Endothelial cell (in vitro differentiated cells): Measurements from ENCODE around the gene MTF1. TPM values are rescaled to one million over a fixed set of nuclear protein-coding genes. Genes with fewer than 3 reads are reported as not detected.

Source experiments
- DNase-seq: peaks from one replicate; pipeline ENCODE4 v3.0.0; 2021; ENCODE audit warnings: low spot score
- H3K27ac Mint-ChIP-seq: one replicate; pipeline ENCODE4 v1.8.0; 2021; ENCODE audit warnings: mixed read lengths, inconsistent platforms; ENCODE audit not compliant: unreplicated experiment
- H3K27me3 Mint-ChIP-seq: one replicate; pipeline ENCODE4 v1.8.0; 2021; ENCODE audit warnings: mild to moderate bottlenecking, moderate library complexity, mixed read lengths, inconsistent platforms; ENCODE audit not compliant: unreplicated experiment
- H3K36me3 Mint-ChIP-seq: one replicate; pipeline ENCODE4 v1.8.0; 2021; ENCODE audit warnings: mild to moderate bottlenecking, low read depth, mixed read lengths, inconsistent platforms; ENCODE audit not compliant: unreplicated experiment
- H3K4me1 Mint-ChIP-seq: one replicate; pipeline ENCODE4 v1.8.0; 2021; ENCODE audit warnings: mild to moderate bottlenecking, mixed read lengths, inconsistent platforms; ENCODE audit not compliant: unreplicated experiment
- H3K4me3 Mint-ChIP-seq: one replicate; pipeline ENCODE4 v1.8.0; 2021; ENCODE audit warnings: mild to moderate bottlenecking, mixed read lengths, inconsistent platforms; ENCODE audit not compliant: unreplicated experiment
- H3K9me3 Mint-ChIP-seq: one replicate; pipeline ENCODE4 v1.8.0; 2021; ENCODE audit warnings: mixed read lengths, inconsistent platforms; ENCODE audit not compliant: unreplicated experiment
- CTCF ChIP-seq: fragments of 200-600 bp; sonication (generic); IDR thresholded peaks from one replicate; pipeline ENCODE4 v1.5.0; 2021; ENCODE audit warnings: antibody characterized with exemption; ENCODE audit not compliant: unreplicated experiment
- total RNA-seq: library from RNA; stranded (reverse); fragmentation: NEBNext Ultra II Directional; extraction: Animal tissue kit (Norgen Biotek cat#: 25700); gene quantifications from one replicate; pipeline ENCODE4 v1.2.1, GENCODE V29; 2021; ENCODE audit not compliant: unreplicated experiment

The MTF1 gene
- total RNA-seq, 1 donor from 2014 or later: 10.1 TPM

DNA sequence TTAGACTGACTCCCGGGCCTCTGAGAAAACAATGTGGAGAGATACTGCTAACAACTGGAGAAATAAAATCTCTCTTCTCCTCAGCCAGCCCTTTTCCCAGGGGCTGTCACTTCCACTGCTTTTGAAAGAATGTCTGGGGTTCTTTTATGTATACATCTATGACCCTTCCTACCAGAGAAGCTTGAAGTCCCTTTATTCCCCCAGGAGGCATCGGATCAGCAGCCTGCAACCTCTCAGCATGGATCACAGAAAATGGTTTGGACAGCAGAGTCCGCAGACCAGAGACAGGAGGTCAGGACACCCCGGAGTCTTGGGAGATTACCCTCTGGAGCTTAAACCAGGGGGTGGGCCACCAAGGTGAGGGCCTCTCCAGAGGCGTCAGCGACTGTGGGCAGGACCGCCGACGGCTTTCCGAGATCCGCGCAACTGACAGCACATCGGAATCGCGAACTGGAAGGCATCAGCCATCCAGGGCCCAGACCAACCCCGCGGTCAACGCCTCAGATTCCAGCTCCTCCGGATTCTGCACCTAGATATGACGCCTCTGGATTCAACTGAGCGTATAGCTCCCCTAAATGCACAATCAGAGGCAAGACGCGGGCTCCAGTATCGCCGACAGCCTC lies 95.5 kb downstream of the MTF1 start:
- Mint-ChIP-seq H3K9me3 (no peaks in the 10 kb centered on the region), H3K27ac (no peak overlapping the region), H3K4me3 (no peak overlapping the region), H3K27me3 (peaks cover 33% of the 10 kb centered on the region), H3K4me1 (peaks cover 19% of the 10 kb centered on the region), H3K36me3 (peaks cover 4% of the 10 kb centered on the region)
- no peak for TF ChIP-seq CTCF
- DNase-seq: no peak

- H3K4me3 Mint-ChIP-seq: no peak overlapping the region
- DNase-seq: no peak
- no peaks in the 10 kb centered on the region for H3K9me3 Mint-ChIP-seq
- TF ChIP-seq CTCF: no peak
- H3K36me3 Mint-ChIP-seq: peaks cover 4% of the 10 kb centered on the region
- H3K27me3 Mint-ChIP-seq: peaks cover 33% of the 10 kb centered on the region
- peaks cover 19% of the 10 kb centered on the region for H3K4me1 Mint-ChIP-seq
- no peak overlapping the region for H3K27ac Mint-ChIP-seq
Measured at GRCh38 chr1:37762516-37762915, 96.9 kb downstream of the MTF1 start.

DNA sequence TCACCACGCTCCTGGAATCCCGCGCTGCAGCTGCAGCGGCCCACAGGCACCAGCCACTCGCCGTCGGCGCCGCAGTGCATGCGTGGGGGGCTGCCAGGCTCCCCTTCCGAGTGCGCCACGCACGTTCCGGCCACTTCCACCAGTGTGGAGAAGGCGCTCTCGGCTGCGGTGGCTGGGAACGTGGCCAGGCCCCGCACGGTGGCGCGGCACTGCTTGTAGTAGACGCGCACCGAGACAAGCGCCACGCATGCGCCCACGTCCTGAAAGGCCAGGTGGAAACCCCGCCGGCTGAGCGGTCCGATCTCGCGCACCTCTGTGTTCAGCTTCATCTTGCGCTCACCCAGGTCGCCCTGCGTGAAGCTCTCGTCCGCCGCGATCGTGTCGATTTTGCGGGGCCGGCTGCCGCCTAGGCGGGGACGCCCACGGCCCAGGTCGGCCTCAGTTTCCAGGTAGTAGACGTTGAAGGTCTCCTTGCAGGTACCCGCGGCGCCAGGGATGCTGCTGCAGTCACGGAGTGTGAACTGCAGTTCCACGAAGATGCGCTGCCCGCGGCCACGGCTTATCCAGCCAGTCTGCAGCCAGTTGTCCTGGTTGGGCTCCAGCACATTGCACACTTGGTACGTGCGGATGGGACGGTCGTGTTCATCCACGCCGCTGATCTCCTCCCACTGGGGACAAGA lies 97.8 kb downstream of the MTF1 start:
- H3K27ac Mint-ChIP-seq: no peak overlapping the region

More for the DNA sequence above, 97.8 kb downstream of the MTF1 start:
- H3K4me1 Mint-ChIP-seq: peaks cover 16% of the 10 kb centered on the region
- no peaks in the 10 kb centered on the region for H3K9me3 Mint-ChIP-seq
- no peak overlapping the region for H3K4me3 Mint-ChIP-seq
- no peak for TF ChIP-seq CTCF
- H3K36me3 Mint-ChIP-seq: peaks cover 4% of the 10 kb centered on the region
- no peak for DNase-seq
- peaks cover 34% of the 10 kb centered on the region for H3K27me3 Mint-ChIP-seq

Other genes with a start within 250 kb of the MTF1 start
- gene RSPO1, start 224.7 kb downstream of the MTF1 start, total RNA-seq: not detected
- gene CDCA8, start 167.1 kb downstream of the MTF1 start, total RNA-seq: 7.8 TPM
- 0.13 TPM for gene EPHA10, start 94.5 kb downstream of the MTF1 start, total RNA-seq
- 0.36 TPM for gene MANEAL, start 65.7 kb downstream of the MTF1 start, total RNA-seq
- gene C1orf122, start 51.8 kb downstream of the MTF1 start, total RNA-seq: 29.4 TPM
- 11.9 TPM for gene YRDC, start 51.4 kb downstream of the MTF1 start, total RNA-seq
- gene INPP5B, start 87.5 kb upstream of the MTF1 start, total RNA-seq: 18.4 TPM
- 59.2 TPM for gene SF3A3, start 130.4 kb upstream of the MTF1 start, total RNA-seq
- 142 TPM for gene FHL3, start 145.9 kb upstream of the MTF1 start, total RNA-seq
- 44.7 TPM for gene UTP11, start 153.1 kb upstream of the MTF1 start, total RNA-seq
- gene POU3F1, start 187.2 kb upstream of the MTF1 start, total RNA-seq: 1.2 TPM